ENCODE measurements around the gene TMEM203. TPM values are rescaled to one million over a fixed set of nuclear protein-coding genes. Genes with fewer than 3 reads are reported as not detected.

TMEM203 gene
- total RNA-seq, 1 donor from 2014 or later: 34.1 TPM

- Mint-ChIP-seq H3K9me3 (no peaks in the 10 kb centered on the region), H3K4me3 (no peak overlapping the region), H3K27ac (no peak overlapping the region), H3K4me1 (peaks cover 25% of the 10 kb centered on the region), H3K36me3 (ENCODE audit: low read depth) (no peaks in the 10 kb centered on the region), H3K27me3 (peaks cover 2% of the 10 kb centered on the region)
- intact Hi-C loops (cut with micrococcal nuclease): no loop called here
- TF ChIP-seq CTCF (IDR thresholded peaks at IDR 0.05): no peak
- ChIA-PET CTCF (no interaction called here), POLR2A (interaction anchor here (0.8 kb wide), 1 partner anchor 9 kb away, joined by 3 read pairs; the partner anchor contains the start of gene TUBB4B)
- no peak for DNase-seq
- no peak for ATAC-seq (ENCODE audit: low read depth)
These were observed 26.1 kb upstream of the TMEM203 start for GRCh38 chr9:137231372-137232039.

- Mint-ChIP-seq H3K4me1 (peaks cover 20% of the 10 kb centered on the region), H3K27ac (no peak within 1 kb of the TSS), H3K36me3 (ENCODE audit: low read depth) (no peaks in the 10 kb centered on the region), H3K9me3 (no peaks in the 10 kb centered on the region), H3K27me3 (peaks cover 2% of the 10 kb centered on the region), H3K4me3 (no peak within 1 kb of the TSS)
- ATAC-seq (ENCODE audit: low read depth): no peak
- intact Hi-C loops (cut with micrococcal nuclease): no loop called here
- TF ChIP-seq CTCF (IDR thresholded peaks at IDR 0.05): no peak
- ChIA-PET CTCF (interaction anchor here (1.5 kb wide), 1 partner anchor 202 kb away, joined by 3 read pairs; no protein-coding TSS in a partner anchor), POLR2A (interaction anchor here (0.8 kb wide), 1 partner anchor 10 kb away, joined by 3 read pairs; the partner anchor contains the start of gene TUBB4B)
- no peak for DNase-seq
These were observed 25.4 kb upstream of the TMEM203 start, which contains the start of gene SLC34A3 for GRCh38 chr9:137230705-137231371. SLC34A3 (plus strand) TSS chr9:137230901; CDS start chr9:137231703, 802 bp downstream.

GRCh38 chr9:137229903-137230704, 24.7 kb upstream of the TMEM203 start:
- intact Hi-C loops (cut with micrococcal nuclease): loop anchor here (10.0 kb wide), 2 partner anchors 285 to 345 kb away; partner anchors contain the start of genes C8G, FBXW5 and TRAF2
- Mint-ChIP-seq H3K4me3 (no peak overlapping the region), H3K4me1 (peaks cover 18% of the 10 kb centered on the region), H3K27ac (no peak overlapping the region), H3K9me3 (no peaks in the 10 kb centered on the region), H3K27me3 (peaks cover 2% of the 10 kb centered on the region), H3K36me3 (ENCODE audit: low read depth) (no peaks in the 10 kb centered on the region)
- no peak for DNase-seq
- POLR2A ChIA-PET: no interaction called here
- ATAC-seq (ENCODE audit: low read depth): no peak
- no peak for TF ChIP-seq CTCF (IDR thresholded peaks at IDR 0.05)
- CTCF ChIA-PET: interaction anchor here (1.5 kb wide), 1 partner anchor 201 kb away, joined by 3 read pairs; no protein-coding TSS in a partner anchor

- CTCF ChIA-PET: interaction anchor here (1.5 kb wide), 1 partner anchor 200 kb away, joined by 3 read pairs; no protein-coding TSS in a partner anchor
These were observed 23.8 kb upstream of the TMEM203 start for GRCh38 chr9:137228968-137229896.

More at GRCh38 chr9:137228968-137229896, 23.8 kb upstream of the TMEM203 start:
- no peak overlapping the region for H3K27ac Mint-ChIP-seq
- DNase-seq (no peak), ATAC-seq (ENCODE audit: low read depth) (no peak)
- peaks cover 11% of the 10 kb centered on the region for H3K4me1 Mint-ChIP-seq
- POLR2A ChIA-PET: no interaction called here
- TF ChIP-seq CTCF (IDR thresholded peaks at IDR 0.05): no peak
- peaks cover 2% of the 10 kb centered on the region for H3K27me3 Mint-ChIP-seq
- H3K9me3 Mint-ChIP-seq: no peaks in the 10 kb centered on the region
- intact Hi-C loops (cut with micrococcal nuclease): loop anchor here (10.0 kb wide), 2 partner anchors 284 to 344 kb away; partner anchors contain the start of genes C8G, FBXW5 and TRAF2
- no peak overlapping the region for H3K4me3 Mint-ChIP-seq
- no peaks in the 10 kb centered on the region for H3K36me3 Mint-ChIP-seq (ENCODE audit: low read depth)
